Endothelial cell of umbilical vein (primary cell): ENCODE measurements around the gene DNAH1. TPM values are rescaled to one million over a fixed set of nuclear protein-coding genes. Genes with fewer than 3 reads are reported as not detected.

Experiments
- BruUV-seq: library from RNA; stranded (reverse); fragments of 400-500 nt; replicated peaks from 2 replicates; lab custom pipeline; 2021; lab: Mats Ljungman, UMichigan
- CTCF ChIA-PET: fragments of 300-600, 350-600 bp; sonication (Branson Sonifier 250); formaldehyde crosslinking; loops from one replicate; lab custom pipeline; 2021; ENCODE audit warnings: antibody characterized with exemption, inconsistent platforms; lab: Charles Lee
- POLR2A ChIA-PET: fragments of 300-600, 350-600 bp; sonication (Branson Sonifier 250); formaldehyde crosslinking; loops from one replicate; lab custom pipeline; 2021; ENCODE audit warnings: antibody characterized with exemption, inconsistent platforms; lab: Charles Lee
- DNase-seq: peaks from one replicate; pipeline ENCODE4 v3.0.0-alpha.2; 2011; ENCODE audit warnings: low read depth, low spot score
- FAIRE-seq: peaks from 2 replicates; lab custom pipeline; 2011; peaks lifted over from hg19 to GRCh38; lab: Jason Lieb, UNC
- H2AFZ ChIP-seq: 2 replicates; pipeline ENCODE4 v1.6.0; 2012; ENCODE audit warnings: low read depth, low read length, control low read depth, inconsistent platforms
- H3K27ac ChIP-seq: 2 replicates; pipeline ENCODE4 v1.5.1; 2011; ENCODE audit warnings: low read depth, mild to moderate bottlenecking, control low read depth, low read length, moderate library complexity; ENCODE audit not compliant: insufficient read depth
- H3K27me3 ChIP-seq, 2 experiments: 2 replicates each; pipeline versions ENCODE4 v1.6.0 to v1.6.1; 2011; ENCODE audit warnings: low read length in 2 of 2, mixed read lengths in 1 of 2; ENCODE audit not compliant: control insufficient read depth in 2 of 2, insufficient read depth in 2 of 2
- H3K36me3 ChIP-seq, 2 experiments: 2 replicates in 1 of 2; 3 replicates in 1 of 2; pipeline ENCODE4 v1.5.1; 2011; ENCODE audit warnings: low read length in 2 of 2, mild to moderate bottlenecking in 1 of 2, moderate library complexity in 1 of 2; ENCODE audit not compliant: control insufficient read depth in 2 of 2, insufficient read depth in 2 of 2; ENCODE audit errors: extremely low read depth in 1 of 2
- H3K4me1 ChIP-seq: 3 replicates; pipeline ENCODE4 v1.5.1; 2011; ENCODE audit warnings: mild to moderate bottlenecking, low read length; ENCODE audit not compliant: control insufficient read depth, insufficient read depth; ENCODE audit errors: extremely low read depth
- H3K4me2 ChIP-seq: 2 replicates; pipeline ENCODE4 v1.6.1; 2011; ENCODE audit warnings: low read length, control low read depth, mixed read lengths; ENCODE audit not compliant: insufficient read depth
- H3K4me3 ChIP-seq, 3 experiments: fragments of 200-600 bp in 1 of 3; sonication (generic), shearing (Covaris generic) in 1 of 3; replicated peaks in 1 of 3; 2 replicates each; pipeline ENCODE4 v1.5.1; 2011 to 2016; ENCODE audit warnings: control low read depth in 3 of 3, low read length in 3 of 3, mild to moderate bottlenecking in 2 of 3, inconsistent platforms in 1 of 3, low read depth in 1 of 3, moderate library complexity in 1 of 3; ENCODE audit not compliant: insufficient read depth in 1 of 3
- H3K79me2 ChIP-seq: 2 replicates; pipeline ENCODE4 v1.6.0; 2012; ENCODE audit warnings: low read length, inconsistent platforms; ENCODE audit not compliant: control insufficient read depth, insufficient read depth
- H3K9ac ChIP-seq: replicated peaks from 2 replicates; pipeline ENCODE3; 2011; ENCODE audit warnings: low read length, control low read depth; ENCODE audit not compliant: insufficient read depth; ENCODE audit errors: extremely low read depth
- H3K9me1 ChIP-seq: replicated peaks from 3 replicates; pipeline ENCODE4 v1.6.0; 2011; ENCODE audit warnings: mild to moderate bottlenecking, low read length; ENCODE audit not compliant: control insufficient read depth, insufficient read depth; ENCODE audit errors: extremely low read depth
- H3K9me3 ChIP-seq: replicated peaks from 2 replicates; pipeline ENCODE4 v1.5.1; 2012; ENCODE audit warnings: low read length, inconsistent platforms; ENCODE audit not compliant: control insufficient read depth, insufficient read depth
- H4K20me1 ChIP-seq: replicated peaks from 2 replicates; pipeline ENCODE3; 2011; ENCODE audit warnings: mild to moderate bottlenecking, low read length; ENCODE audit not compliant: control insufficient read depth, insufficient read depth; ENCODE audit errors: extremely low read depth
- CTCF ChIP-seq, 2 donors: IDR thresholded peaks; 1 replicate in 1 of 2; 2 replicates in 1 of 2; pipeline ENCODE4 v1.5.1; 2011; ENCODE audit warnings: low read length in 2 of 2, mild to moderate bottlenecking in 2 of 2, moderate library complexity in 2 of 2, control low read depth in 1 of 2, inconsistent platforms in 1 of 2, low read depth in 1 of 2; ENCODE audit not compliant: insufficient read depth in 1 of 2; ENCODE audit errors: extremely low read depth in 1 of 2
- EZH2 ChIP-seq: IDR thresholded peaks from 2 replicates; pipeline ENCODE4 v1.6.1; 2012; ENCODE audit warnings: borderline replicate concordance, low read depth, mild to moderate bottlenecking, moderate library complexity, low read length, inconsistent platforms; ENCODE audit not compliant: severe bottlenecking
- FOS ChIP-seq: IDR thresholded peaks from 2 replicates; pipeline ENCODE4 v1.6.1; 2011; ENCODE audit warnings: mild to moderate bottlenecking, low read length, moderate library complexity, borderline replicate concordance; ENCODE audit not compliant: insufficient read depth
- GATA2 ChIP-seq: IDR thresholded peaks from 2 replicates; pipeline ENCODE4 v1.7.0; 2011; ENCODE audit warnings: low read depth, mild to moderate bottlenecking, moderate library complexity, mixed read lengths, low read length; ENCODE audit not compliant: insufficient read length, insufficient read depth
- JUN ChIP-seq: IDR thresholded peaks from 2 replicates; pipeline ENCODE4 v1.6.1; 2011; ENCODE audit warnings: borderline replicate concordance, low read depth; ENCODE audit not compliant: insufficient read length, insufficient read depth
- MAX ChIP-seq: IDR thresholded peaks from 2 replicates; pipeline ENCODE4 v1.6.1; 2011; ENCODE audit not compliant: insufficient read depth, insufficient read length
- MYC ChIP-seq: IDR thresholded peaks from one replicate; pipeline ENCODE4 v1.6.1; 2011; ENCODE audit warnings: mild to moderate bottlenecking, low read depth, low read length
- POLR2A ChIP-seq: IDR thresholded peaks from 2 replicates; pipeline ENCODE4 v1.6.1; 2012; ENCODE audit warnings: low read depth, mild to moderate bottlenecking, control low read depth, low read length
- dilution Hi-C: fragments of 300-500 bp; cut with MboI; formaldehyde crosslinking; loops from one replicate; pipeline ENCODE4 v1.15.0; 2019; ENCODE audit warnings: low sequenced_read_pairs; ENCODE audit not compliant: extremely low pct_ligation_motif_present
- intact Hi-C: fragments of 100-400 bp; cut with micrococcal nuclease; formaldehyde crosslinking; loops from one replicate; pipeline ENCODE4 v1.10.0; 2022
- polyA plus RNA-seq, 4 experiments: library from polyadenylated mRNA; depleted of rRNA in 3 of 4; stranded (reverse) in 3 of 4; unstranded in 1 of 4; fragments of >200 nt; gene quantifications; 2 replicates each; pipeline versions ENCODE4 v1.2.1 to v1.2.3, GENCODE V29; 2011 to 2012; ENCODE audit warnings: missing spikeins in 1 of 4
- total RNA-seq: library from RNA; stranded (reverse); gene quantifications from 2 replicates; pipeline ENCODE4 v1.2.3, GENCODE V29; 2021

DNAH1 gene
- total and polyA plus RNA-seq, 2 donors (not counting 3 experiments of a cell fraction or from before 2014, with no cell fraction given): 5.8 to 6.0 TPM

- Histone ChIP-seq H3K9me1 (no peaks in the 10 kb centered on the region), H3K27me3 (no peaks in the 10 kb centered on the region), H3K36me3 (no peaks in the 10 kb centered on the region), H3K9me3 (no peaks in the 10 kb centered on the region), H3K4me3 (no peak overlapping the region), H3K9ac (no peak overlapping the region), H2AFZ (no peak overlapping the region), H4K20me1 (no peaks in the 10 kb centered on the region), H3K4me1 (no peaks in the 10 kb centered on the region), H3K79me2 (no peaks in the 10 kb centered on the region), H3K27ac (no peak overlapping the region), H3K4me2 (no peak overlapping the region)
- dilution Hi-C loops (no loop called here), intact Hi-C loops (no loop called here)
- POLR2A ChIA-PET: no interaction called here
- FAIRE-seq: no peak
- no peak for TF ChIP-seq GATA2
- TF ChIP-seq MYC: no peak
- TF ChIP-seq POLR2A: no peak
- TF ChIP-seq MAX: no peak
- TF ChIP-seq EZH2: no peak
- TF ChIP-seq JUN: no peak
- TF ChIP-seq FOS: no peak
- TF ChIP-seq CTCF (IDR thresholded peaks at IDR 0.05; ENCODE audit: extremely low read depth in 1 of 2, insufficient read depth in 1 of 2, low read depth in 1 of 2, low read length in 2 of 2): no peak
- DNase-seq: no peak
- no TSS peak for BruUV-seq
- CTCF ChIA-PET: interaction anchor here (1.1 kb wide), 1 partner anchor 123 kb away, joined by 3 read pairs; no protein-coding TSS in a partner anchor
Observed at GRCh38 chr3:52355526-52355925, 39.4 kb downstream of the DNAH1 start.
